Measurements from ENCODE around the gene NRN1.

The NRN1 gene

GRCh38 chr6:6002005-6002847 lies 4.5 kb downstream of the NRN1 start:
- H3K9me3 ChIP-seq (ENCODE audit: control insufficient read depth, insufficient read depth, low read length) = no peaks in the 10 kb centered on the region
- H3K4me3 ChIP-seq (ENCODE audit: low read length) = peak overlapping the region; percentile 24; the same call in 1 of the 2 replicates
- H3K27me3 ChIP-seq (ENCODE audit: control insufficient read depth, insufficient read depth, low read length) = peaks cover 84% of the 10 kb centered on the region
- H3K36me3 ChIP-seq (ENCODE audit: control insufficient read depth, insufficient read depth, low read length) = no peaks in the 10 kb centered on the region
- WGBS (ENCODE audit: insufficient coverage, insufficient read length) = no CpG with 5 or more reads among the region's 57 CpGs
- peaks cover 4% of the 10 kb centered on the region; the same call in 1 of the 2 replicates for H3K4me1 ChIP-seq (ENCODE audit: control insufficient read depth, insufficient read depth, low read length)
- DNase-seq (ENCODE audit: low read depth, low spot score) = no peak
- no peak overlapping the region for H3K27ac ChIP-seq (ENCODE audit: low read length)

GRCh38 chr6:6001443-6001842 lies 5.3 kb downstream of the NRN1 start:
- WGBS (ENCODE audit: insufficient coverage, insufficient read length) = no CpG with 5 or more reads among the region's 10 CpGs
- DNase-seq (ENCODE audit: low read depth, low spot score) = no peak

GRCh38 chr6:5999688-6000608 lies 6.8 kb downstream of the NRN1 start:
- DNase-seq (ENCODE audit: low read depth, low spot score) = no peak
- Histone ChIP-seq H3K9me3 (ENCODE audit: control insufficient read depth, insufficient read depth, low read length) (no peaks in the 10 kb centered on the region), H3K4me3 (ENCODE audit: low read length) (no peak overlapping the region; the same call in 1 of the 2 replicates), H3K27me3 (ENCODE audit: control insufficient read depth, insufficient read depth, low read length) (peaks cover 93% of the 10 kb centered on the region), H3K36me3 (ENCODE audit: control insufficient read depth, insufficient read depth, low read length) (no peaks in the 10 kb centered on the region), H3K4me1 (ENCODE audit: control insufficient read depth, insufficient read depth, low read length) (peaks cover 7% of the 10 kb centered on the region; the same call in 1 of the 2 replicates), H3K27ac (ENCODE audit: low read length) (no peak overlapping the region)
- WGBS (ENCODE audit: insufficient coverage, insufficient read length) = no CpG with 5 or more reads among the region's 34 CpGs

More at GRCh38 chr6:6001443-6001842, 5.3 kb downstream of the NRN1 start:
- no peak overlapping the region for H3K4me3 ChIP-seq (ENCODE audit: low read length)
- no peaks in the 10 kb centered on the region for H3K9me3 ChIP-seq (ENCODE audit: control insufficient read depth, insufficient read depth, low read length)
- peaks cover 4% of the 10 kb centered on the region; the same call in 1 of the 2 replicates for H3K4me1 ChIP-seq (ENCODE audit: control insufficient read depth, insufficient read depth, low read length)
- peaks cover 89% of the 10 kb centered on the region for H3K27me3 ChIP-seq (ENCODE audit: control insufficient read depth, insufficient read depth, low read length)
- no peak overlapping the region for H3K27ac ChIP-seq (ENCODE audit: low read length)
- no peaks in the 10 kb centered on the region for H3K36me3 ChIP-seq (ENCODE audit: control insufficient read depth, insufficient read depth, low read length)

- Histone ChIP-seq H3K27ac (ENCODE audit: low read length) (no peak overlapping the region), H3K36me3 (ENCODE audit: control insufficient read depth, insufficient read depth, low read length) (no peaks in the 10 kb centered on the region), H3K4me1 (ENCODE audit: control insufficient read depth, insufficient read depth, low read length) (peaks cover 11% of the 10 kb centered on the region; the same call in 1 of the 2 replicates), H3K4me3 (ENCODE audit: low read length) (peak overlapping the region; percentile 13; the same call in 1 of the 2 replicates), H3K27me3 (ENCODE audit: control insufficient read depth, insufficient read depth, low read length) (peaks cover 93% of the 10 kb centered on the region), H3K9me3 (ENCODE audit: control insufficient read depth, insufficient read depth, low read length) (no peaks in the 10 kb centered on the region)
- no peak for DNase-seq (ENCODE audit: low read depth, low spot score)
- WGBS (ENCODE audit: insufficient coverage, insufficient read length) = no CpG with 5 or more reads among the region's 60 CpGs
Measured at GRCh38 chr6:5998711-5999687, 7.7 kb downstream of the NRN1 start.

- Histone ChIP-seq H3K27ac (ENCODE audit: low read length) (no peak overlapping the region), H3K4me3 (ENCODE audit: low read length) (no peak overlapping the region), H3K27me3 (ENCODE audit: control insufficient read depth, insufficient read depth, low read length) (peaks cover 93% of the 10 kb centered on the region), H3K4me1 (ENCODE audit: control insufficient read depth, insufficient read depth, low read length) (peaks cover 11% of the 10 kb centered on the region; the same call in 1 of the 2 replicates), H3K9me3 (ENCODE audit: control insufficient read depth, insufficient read depth, low read length) (no peaks in the 10 kb centered on the region), H3K36me3 (ENCODE audit: control insufficient read depth, insufficient read depth, low read length) (no peaks in the 10 kb centered on the region)
- no CpG with 5 or more reads among the region's 9 CpGs for WGBS (ENCODE audit: insufficient coverage, insufficient read length)
- no peak for DNase-seq (ENCODE audit: low read depth, low spot score)
Measured at GRCh38 chr6:5998236-5998635, 8.5 kb downstream of the NRN1 start.

- no peak overlapping the region for H3K27ac ChIP-seq (ENCODE audit: low read length)
- peaks cover 92% of the 10 kb centered on the region for H3K27me3 ChIP-seq (ENCODE audit: control insufficient read depth, insufficient read depth, low read length)
- DNase-seq (ENCODE audit: low read depth, low spot score) = no peak
- WGBS (ENCODE audit: insufficient coverage, insufficient read length) = no CpG with 5 or more reads among the region's 22 CpGs
- peaks cover 15% of the 10 kb centered on the region; the same call in 1 of the 2 replicates for H3K4me1 ChIP-seq (ENCODE audit: control insufficient read depth, insufficient read depth, low read length)
- H3K36me3 ChIP-seq (ENCODE audit: control insufficient read depth, insufficient read depth, low read length) = no peaks in the 10 kb centered on the region
- H3K4me3 ChIP-seq (ENCODE audit: low read length) = peak overlapping the region; percentile 1; the same call in 1 of the 2 replicates
- H3K9me3 ChIP-seq (ENCODE audit: control insufficient read depth, insufficient read depth, low read length) = no peaks in the 10 kb centered on the region
Measured at GRCh38 chr6:5997420-5997987, 9.2 kb downstream of the NRN1 start.

GRCh38 chr6:5996714-5997419 lies 9.9 kb downstream of the NRN1 start:
- Histone ChIP-seq H3K27ac (ENCODE audit: low read length) (no peak overlapping the region), H3K27me3 (ENCODE audit: control insufficient read depth, insufficient read depth, low read length) (peaks cover 92% of the 10 kb centered on the region), H3K36me3 (ENCODE audit: control insufficient read depth, insufficient read depth, low read length) (no peaks in the 10 kb centered on the region), H3K9me3 (ENCODE audit: control insufficient read depth, insufficient read depth, low read length) (no peaks in the 10 kb centered on the region), H3K4me1 (ENCODE audit: control insufficient read depth, insufficient read depth, low read length) (peaks cover 15% of the 10 kb centered on the region; the same call in 1 of the 2 replicates), H3K4me3 (ENCODE audit: low read length) (peak overlapping the region; percentile 34; the same call in 1 of the 2 replicates)
- WGBS (ENCODE audit: insufficient coverage, insufficient read length) = no CpG with 5 or more reads among the region's 48 CpGs
- no peak for DNase-seq (ENCODE audit: low read depth, low spot score)

GRCh38 chr6:5995949-5996713 lies 10.6 kb downstream of the NRN1 start:
- H3K9me3 ChIP-seq (ENCODE audit: control insufficient read depth, insufficient read depth, low read length) = no peaks in the 10 kb centered on the region
- peaks cover 86% of the 10 kb centered on the region for H3K27me3 ChIP-seq (ENCODE audit: control insufficient read depth, insufficient read depth, low read length)
- H3K4me1 ChIP-seq (ENCODE audit: control insufficient read depth, insufficient read depth, low read length) = peaks cover 13% of the 10 kb centered on the region; the same call in 1 of the 2 replicates
- no peak overlapping the region for H3K27ac ChIP-seq (ENCODE audit: low read length)
- no peak for DNase-seq (ENCODE audit: low read depth, low spot score)
- WGBS (ENCODE audit: insufficient coverage, insufficient read length) = no CpG with 5 or more reads among the region's 41 CpGs
- peak overlapping the region; percentile 34; the same call in 1 of the 2 replicates for H3K4me3 ChIP-seq (ENCODE audit: low read length)
- no peaks in the 10 kb centered on the region for H3K36me3 ChIP-seq (ENCODE audit: control insufficient read depth, insufficient read depth, low read length)

Data from iPS DF 6.9 (cell line).